Endothelial cell of umbilical vein (primary cell): ENCODE data around the gene SH3RF1. TPM values are rescaled to one million over a fixed set of nuclear protein-coding genes. Genes with fewer than 3 reads are reported as not detected.

ENCODE experiments used
- BruUV-seq: library from RNA; stranded (reverse); fragments of 400-500 nt; replicated peaks from 2 replicates; lab custom pipeline; 2021; lab: Mats Ljungman, UMichigan
- CTCF ChIA-PET: fragments of 300-600, 350-600 bp; sonication (Branson Sonifier 250); formaldehyde crosslinking; loops from one replicate; lab custom pipeline; 2021; ENCODE audit warnings: antibody characterized with exemption, inconsistent platforms; lab: Charles Lee
- POLR2A ChIA-PET: fragments of 300-600, 350-600 bp; sonication (Branson Sonifier 250); formaldehyde crosslinking; loops from one replicate; lab custom pipeline; 2021; ENCODE audit warnings: antibody characterized with exemption, inconsistent platforms; lab: Charles Lee
- DNase-seq: peaks from one replicate; pipeline ENCODE4 v3.0.0-alpha.2; 2011; ENCODE audit warnings: low read depth, low spot score
- FAIRE-seq: peaks from 2 replicates; lab custom pipeline; 2011; peaks lifted over from hg19 to GRCh38; lab: Jason Lieb, UNC
- H2AFZ ChIP-seq: 2 replicates; pipeline ENCODE4 v1.6.0; 2012; ENCODE audit warnings: low read depth, low read length, control low read depth, inconsistent platforms
- H3K27ac ChIP-seq: 2 replicates; pipeline ENCODE4 v1.5.1; 2011; ENCODE audit warnings: low read depth, mild to moderate bottlenecking, control low read depth, low read length, moderate library complexity; ENCODE audit not compliant: insufficient read depth
- H3K27me3 ChIP-seq, 2 experiments: 2 replicates each; pipeline versions ENCODE4 v1.6.0 to v1.6.1; 2011; ENCODE audit warnings: low read length in 2 of 2, mixed read lengths in 1 of 2; ENCODE audit not compliant: control insufficient read depth in 2 of 2, insufficient read depth in 2 of 2
- H3K36me3 ChIP-seq, 2 experiments: 2 replicates in 1 of 2; 3 replicates in 1 of 2; pipeline ENCODE4 v1.5.1; 2011; ENCODE audit warnings: low read length in 2 of 2, mild to moderate bottlenecking in 1 of 2, moderate library complexity in 1 of 2; ENCODE audit not compliant: control insufficient read depth in 2 of 2, insufficient read depth in 2 of 2; ENCODE audit errors: extremely low read depth in 1 of 2
- H3K4me1 ChIP-seq: 3 replicates; pipeline ENCODE4 v1.5.1; 2011; ENCODE audit warnings: mild to moderate bottlenecking, low read length; ENCODE audit not compliant: control insufficient read depth, insufficient read depth; ENCODE audit errors: extremely low read depth
- H3K4me2 ChIP-seq: 2 replicates; pipeline ENCODE4 v1.6.1; 2011; ENCODE audit warnings: low read length, control low read depth, mixed read lengths; ENCODE audit not compliant: insufficient read depth
- H3K4me3 ChIP-seq, 3 experiments: fragments of 200-600 bp in 1 of 3; sonication (generic), shearing (Covaris generic) in 1 of 3; replicated peaks in 1 of 3; 2 replicates each; pipeline ENCODE4 v1.5.1; 2011 to 2016; ENCODE audit warnings: control low read depth in 3 of 3, low read length in 3 of 3, mild to moderate bottlenecking in 2 of 3, inconsistent platforms in 1 of 3, low read depth in 1 of 3, moderate library complexity in 1 of 3; ENCODE audit not compliant: insufficient read depth in 1 of 3
- H3K79me2 ChIP-seq: 2 replicates; pipeline ENCODE4 v1.6.0; 2012; ENCODE audit warnings: low read length, inconsistent platforms; ENCODE audit not compliant: control insufficient read depth, insufficient read depth
- H3K9ac ChIP-seq: replicated peaks from 2 replicates; pipeline ENCODE3; 2011; ENCODE audit warnings: low read length, control low read depth; ENCODE audit not compliant: insufficient read depth; ENCODE audit errors: extremely low read depth
- H3K9me1 ChIP-seq: replicated peaks from 3 replicates; pipeline ENCODE4 v1.6.0; 2011; ENCODE audit warnings: mild to moderate bottlenecking, low read length; ENCODE audit not compliant: control insufficient read depth, insufficient read depth; ENCODE audit errors: extremely low read depth
- H3K9me3 ChIP-seq: replicated peaks from 2 replicates; pipeline ENCODE4 v1.5.1; 2012; ENCODE audit warnings: low read length, inconsistent platforms; ENCODE audit not compliant: control insufficient read depth, insufficient read depth
- H4K20me1 ChIP-seq: replicated peaks from 2 replicates; pipeline ENCODE3; 2011; ENCODE audit warnings: mild to moderate bottlenecking, low read length; ENCODE audit not compliant: control insufficient read depth, insufficient read depth; ENCODE audit errors: extremely low read depth
- CTCF ChIP-seq, 2 donors: IDR thresholded peaks; 1 replicate in 1 of 2; 2 replicates in 1 of 2; pipeline ENCODE4 v1.5.1; 2011; ENCODE audit warnings: low read length in 2 of 2, mild to moderate bottlenecking in 2 of 2, moderate library complexity in 2 of 2, control low read depth in 1 of 2, inconsistent platforms in 1 of 2, low read depth in 1 of 2; ENCODE audit not compliant: insufficient read depth in 1 of 2; ENCODE audit errors: extremely low read depth in 1 of 2
- EZH2 ChIP-seq: IDR thresholded peaks from 2 replicates; pipeline ENCODE4 v1.6.1; 2012; ENCODE audit warnings: borderline replicate concordance, low read depth, mild to moderate bottlenecking, moderate library complexity, low read length, inconsistent platforms; ENCODE audit not compliant: severe bottlenecking
- FOS ChIP-seq: IDR thresholded peaks from 2 replicates; pipeline ENCODE4 v1.6.1; 2011; ENCODE audit warnings: mild to moderate bottlenecking, low read length, moderate library complexity, borderline replicate concordance; ENCODE audit not compliant: insufficient read depth
- GATA2 ChIP-seq: IDR thresholded peaks from 2 replicates; pipeline ENCODE4 v1.7.0; 2011; ENCODE audit warnings: low read depth, mild to moderate bottlenecking, moderate library complexity, mixed read lengths, low read length; ENCODE audit not compliant: insufficient read length, insufficient read depth
- JUN ChIP-seq: IDR thresholded peaks from 2 replicates; pipeline ENCODE4 v1.6.1; 2011; ENCODE audit warnings: borderline replicate concordance, low read depth; ENCODE audit not compliant: insufficient read length, insufficient read depth
- MAX ChIP-seq: IDR thresholded peaks from 2 replicates; pipeline ENCODE4 v1.6.1; 2011; ENCODE audit not compliant: insufficient read depth, insufficient read length
- MYC ChIP-seq: IDR thresholded peaks from one replicate; pipeline ENCODE4 v1.6.1; 2011; ENCODE audit warnings: mild to moderate bottlenecking, low read depth, low read length
- POLR2A ChIP-seq: IDR thresholded peaks from 2 replicates; pipeline ENCODE4 v1.6.1; 2012; ENCODE audit warnings: low read depth, mild to moderate bottlenecking, control low read depth, low read length
- POLR2AphosphoS5 ChIP-seq: IDR thresholded peaks from 2 replicates; pipeline ENCODE4 v1.6.1; 2012; ENCODE audit warnings: low read depth, mild to moderate bottlenecking, control low read depth, low read length, moderate library complexity; ENCODE audit not compliant: insufficient read depth
- dilution Hi-C: fragments of 300-500 bp; cut with MboI; formaldehyde crosslinking; loops from one replicate; pipeline ENCODE4 v1.15.0; 2019; ENCODE audit warnings: low sequenced_read_pairs; ENCODE audit not compliant: extremely low pct_ligation_motif_present
- intact Hi-C: fragments of 100-400 bp; cut with micrococcal nuclease; formaldehyde crosslinking; loops from one replicate; pipeline ENCODE4 v1.10.0; 2022
- polyA plus RNA-seq, 4 experiments: library from polyadenylated mRNA; depleted of rRNA in 3 of 4; stranded (reverse) in 3 of 4; unstranded in 1 of 4; fragments of >200 nt; gene quantifications; 2 replicates each; pipeline versions ENCODE4 v1.2.1 to v1.2.3, GENCODE V29; 2011 to 2012; ENCODE audit warnings: missing spikeins in 1 of 4
- total RNA-seq: library from RNA; stranded (reverse); gene quantifications from 2 replicates; pipeline ENCODE4 v1.2.3, GENCODE V29; 2021

Gene SH3RF1
- total and polyA plus RNA-seq, 2 donors (not counting 3 experiments of a cell fraction or from before 2014, with no cell fraction given), result 16.2 to 24.9 TPM

- TF ChIP-seq FOS, result no peak
- TF ChIP-seq MYC, result no peak
- no peak for TF ChIP-seq MAX
- no peak for TF ChIP-seq GATA2
- TF ChIP-seq POLR2AphosphoS5, result no peak
- no peak for TF ChIP-seq POLR2A
- no peak for TF ChIP-seq EZH2
- no peak for TF ChIP-seq JUN
- no peak for TF ChIP-seq CTCF (IDR thresholded peaks at IDR 0.05; ENCODE audit: extremely low read depth in 1 of 2, insufficient read depth in 1 of 2, low read depth in 1 of 2, low read length in 2 of 2)
- Histone ChIP-seq H3K27me3 (no peaks in the 10 kb centered on the region), H3K9ac (no peak overlapping the region), H3K9me3 (no peaks in the 10 kb centered on the region), H3K4me3 (no peak overlapping the region), H4K20me1 (no peaks in the 10 kb centered on the region), H3K9me1 (no peaks in the 10 kb centered on the region), H3K4me2 (no peak overlapping the region), H3K79me2 (peaks cover 6% of the 10 kb centered on the region), H3K36me3 (peaks cover 12 to 16% of the 10 kb centered on the region in 2 experiments), H3K4me1 (peaks cover 11% of the 10 kb centered on the region), H3K27ac (no peak overlapping the region), H2AFZ (no peak overlapping the region)
- dilution Hi-C loops, result no loop called here
- intact Hi-C loops, result no loop called here
- DNase-seq (no peak), FAIRE-seq (no peak)
- ChIA-PET CTCF (interaction anchor here (1.3 to 1.6 kb wide), 2 partner anchors 10 to 31 kb away, joined by 3 to 8 read pairs; no protein-coding TSS in a partner anchor), POLR2A (no interaction called here)
- BruUV-seq, result no TSS peak
Measured at GRCh38 chr4:169105620-169106019, 165.1 kb downstream of the SH3RF1 start.
